ENCODE results near the gene SH2D4B. TPM values are rescaled to one million over a fixed set of nuclear protein-coding genes. Genes with fewer than 3 reads are reported as not detected.

The SH2D4B gene
- total RNA-seq, 1 experiment from 2014 or later, result 0.22 TPM

- no peak for TF ChIP-seq MAX (IDR thresholded peaks at IDR 0.05)
- TF ChIP-seq CTCF (IDR thresholded peaks at IDR 0.05 in 2 of 3, conservative IDR thresholded peaks at IDR 0.05 in 1 of 3; ENCODE audit: borderline replicate concordance in 1 of 3, insufficient read depth in 1 of 3, low read depth in 2 of 3, low read length in 2 of 3), result no peak
- no peak for TF ChIP-seq SIN3A (IDR thresholded peaks at IDR 0.05; ENCODE audit: low read depth)
- no peak for TF ChIP-seq EGR1 (IDR thresholded peaks at IDR 0.05; ENCODE audit: low read depth)
- no peak for TF ChIP-seq ZNF274 (IDR thresholded peaks at IDR 0.05; ENCODE audit: low read depth, low read length)
- TF ChIP-seq FOSL1 (IDR thresholded peaks at IDR 0.05; ENCODE audit: low read depth), result no peak
These were observed 33.6 kb downstream of the SH2D4B start (continued) for GRCh38 chr10:80571352-80571751.

GRCh38 chr10:80579181-80579763, 41.6 kb downstream of the SH2D4B start:
- ChIA-PET CTCF (no interaction called here), POLR2A (no interaction called here), RAD21 (ENCODE audit: low non-redundant PET in 1 of 2, low total read pairs in 2 of 2, uncharacterized antibody in 2 of 2, unreplicated experiment in 2 of 2) (no interaction called here)
- Histone ChIP-seq H3K27me3 (ENCODE audit: insufficient read depth, low read length) (peaks cover 8% of the 10 kb centered on the region; the same call in 1 of the 2 replicates), H2AFZ (ENCODE audit: low read depth, low read length, poor library complexity, severe bottlenecking) (no peak overlapping the region), H3K27ac (ENCODE audit: low read depth, low read length) (no peak overlapping the region), H3K4me1 (ENCODE audit: control insufficient read depth in 1 of 2, insufficient read depth in 2 of 2, low read length in 2 of 2) (no peaks in the 10 kb centered on the region), H3K9me3 (ENCODE audit: control insufficient read depth in 1 of 2, insufficient read depth in 1 of 2, low read depth in 1 of 2, low read length in 2 of 2) (no peaks in the 10 kb centered on the region), H3K4me3 (replicated peaks in 1 of 2; ENCODE audit: low read depth in 1 of 2, low read length in 2 of 2) (no peak overlapping the region), H3K36me3 (ENCODE audit: control insufficient read depth in 1 of 2, insufficient read depth in 2 of 2, low read length in 2 of 2) (no peaks in the 10 kb centered on the region), H3K79me2 (ENCODE audit: insufficient read depth, low read length) (no peaks in the 10 kb centered on the region), H3K9me2 (ENCODE audit: insufficient read depth) (no peaks in the 10 kb centered on the region), H4K20me1 (ENCODE audit: insufficient read depth) (no peaks in the 10 kb centered on the region), H3K9ac (ENCODE audit: low read length) (no peak overlapping the region), H3K4me2 (ENCODE audit: low read length) (no peak overlapping the region)
- intact Hi-C loops (cut with micrococcal nuclease), result no loop called here
- TF ChIP-seq JUND (IDR thresholded peaks at IDR 0.05) (no peak), EGR1 (IDR thresholded peaks at IDR 0.05; ENCODE audit: low read depth) (no peak), EZH2phosphoT487 (IDR thresholded peaks at IDR 0.05; ENCODE audit: borderline replicate concordance) (no peak), RAD21 (IDR thresholded peaks at IDR 0.05; ENCODE audit: low read depth) (no peak), REST (IDR thresholded peaks at IDR 0.05; ENCODE audit: low read depth) (no peak), CEBPB (IDR thresholded peaks at IDR 0.05; ENCODE audit: low read depth) (no peak), POLR2AphosphoS5 (IDR thresholded peaks at IDR 0.05; ENCODE audit: low read depth, low read length) (no peak), ATF3 (IDR thresholded peaks at IDR 0.05) (no peak), SIN3A (IDR thresholded peaks at IDR 0.05; ENCODE audit: low read depth) (no peak), FOSL1 (IDR thresholded peaks at IDR 0.05; ENCODE audit: low read depth) (no peak), YY1 (IDR thresholded peaks at IDR 0.05; ENCODE audit: extremely low read depth, insufficient replicate concordance, low read depth, low read length) (no peak), EZH2 (IDR thresholded peaks at IDR 0.05) (no peak), CTCF (IDR thresholded peaks at IDR 0.05 in 2 of 3, conservative IDR thresholded peaks at IDR 0.05 in 1 of 3; ENCODE audit: borderline replicate concordance in 1 of 3, insufficient read depth in 1 of 3, low read depth in 2 of 3, low read length in 2 of 3) (no peak), POLR2A (IDR thresholded peaks at IDR 0.05; ENCODE audit: borderline replicate concordance, extremely low read depth, insufficient read depth, insufficient read length) (no peak), SP1 (IDR thresholded peaks at IDR 0.05; ENCODE audit: low read depth) (no peak)
- no peak for DNase-seq (ENCODE audit: low read depth, low spot score)
- BruUV-seq (replicated peaks), result no TSS peak
- no peak for ATAC-seq
